ENCODE data around the gene TBC1D17. TPM values are rescaled to one million over a fixed set of nuclear protein-coding genes. Genes with fewer than 3 reads are reported as not detected.

TBC1D17 gene
- total RNA-seq, 1 donor from 2014 or later = 47.5 TPM

- peaks cover 65% of the 10 kb centered on the region for H3K36me3 ChIP-seq
- H3K27me3 ChIP-seq (ENCODE audit: low read depth) = no peaks in the 10 kb centered on the region
- H3K27ac ChIP-seq (replicated peaks) = no peak overlapping the region
- no peak for TF ChIP-seq CTCF (IDR thresholded peaks at IDR 0.05; ENCODE audit: borderline replicate concordance)
- H3K9me3 ChIP-seq (replicated peaks) = no peaks in the 10 kb centered on the region
- peaks cover 60% of the 10 kb centered on the region for H3K4me1 ChIP-seq
- H3K4me3 ChIP-seq = no peak overlapping the region
- DNase-seq = no peak
- intact Hi-C loops (cut with micrococcal nuclease) = no loop called here
Measured at GRCh38 chr19:49863254-49863934, 14.1 kb upstream of the TBC1D17 start.

- intact Hi-C loops (cut with micrococcal nuclease) = no loop called here
- Histone ChIP-seq H3K9me3 (replicated peaks) (no peaks in the 10 kb centered on the region), H3K27me3 (ENCODE audit: low read depth) (no peaks in the 10 kb centered on the region), H3K36me3 (peaks cover 60% of the 10 kb centered on the region), H3K27ac (replicated peaks) (no peak overlapping the region), H3K4me3 (no peak overlapping the region), H3K4me1 (peaks cover 66% of the 10 kb centered on the region)
- no peak for TF ChIP-seq CTCF (IDR thresholded peaks at IDR 0.05; ENCODE audit: borderline replicate concordance)
- DNase-seq = no peak
Measured at GRCh38 chr19:49863935-49864320, 13.6 kb upstream of the TBC1D17 start.

- intact Hi-C loops (cut with micrococcal nuclease) = loop anchor here (5.0 kb wide), 1 partner anchor 48 kb away; the partner anchor contains the start of gene MED25
- no peak for DNase-seq
- H3K4me1 ChIP-seq = peaks cover 71% of the 10 kb centered on the region
- H3K4me3 ChIP-seq = peak overlapping the region; percentile 28
- no peaks in the 10 kb centered on the region for H3K27me3 ChIP-seq (ENCODE audit: low read depth)
- H3K9me3 ChIP-seq (replicated peaks) = no peaks in the 10 kb centered on the region
- peaks cover 50% of the 10 kb centered on the region for H3K36me3 ChIP-seq
- TF ChIP-seq CTCF (IDR thresholded peaks at IDR 0.05; ENCODE audit: borderline replicate concordance) = no peak
- H3K27ac ChIP-seq (replicated peaks) = peak overlapping the region; percentile 90
Measured at GRCh38 chr19:49864890-49865289, 12.6 kb upstream of the TBC1D17 start.

GRCh38 chr19:49866933-49867782 is 10.3 kb upstream of the TBC1D17 start, which contains the start of gene PNKP:
Gene PNKP (minus strand): TSS chr19:49867576. CDS start chr19:49867204, 372 bp downstream.
- H3K27me3 ChIP-seq (ENCODE audit: low read depth) = no peaks in the 10 kb centered on the region
- peaks cover 72% of the 10 kb centered on the region for H3K4me1 ChIP-seq
- peak within 1 kb of the TSS; percentile 90 for H3K27ac ChIP-seq (replicated peaks)
- peaks cover 27% of the 10 kb centered on the region for H3K36me3 ChIP-seq
- no peaks in the 10 kb centered on the region for H3K9me3 ChIP-seq (replicated peaks)
- no peak for TF ChIP-seq CTCF (IDR thresholded peaks at IDR 0.05; ENCODE audit: borderline replicate concordance)
- H3K4me3 ChIP-seq = peak within 1 kb of the TSS; percentile 74
- intact Hi-C loops (cut with micrococcal nuclease) = loop anchor here (5.0 kb wide), 1 partner anchor 50 kb away; the partner anchor contains the start of gene MED25
- DNase-seq = peak; percentile 91

- Histone ChIP-seq H3K27ac (replicated peaks) (peak overlapping the region; percentile 90), H3K9me3 (replicated peaks) (no peaks in the 10 kb centered on the region), H3K4me1 (peaks cover 67% of the 10 kb centered on the region), H3K4me3 (peak overlapping the region; percentile 72), H3K27me3 (ENCODE audit: low read depth) (no peaks in the 10 kb centered on the region), H3K36me3 (peaks cover 10% of the 10 kb centered on the region)
- intact Hi-C loops (cut with micrococcal nuclease) = loop anchor here (5.0 kb wide), 1 partner anchor 52 kb away; the partner anchor contains the start of gene MED25
- no peak for DNase-seq
- no peak for TF ChIP-seq CTCF (IDR thresholded peaks at IDR 0.05; ENCODE audit: borderline replicate concordance)
Measured at GRCh38 chr19:49869009-49869483, 8.5 kb upstream of the TBC1D17 start.

Data from left ventricle myocardium inferior (tissue), 1 donor.